ENCODE results near the gene MECP2. TPM values are rescaled to one million over a fixed set of nuclear protein-coding genes. Genes with fewer than 3 reads are reported as not detected.
A peak's percentile ranks its signal among the peaks of the same experiment; 100 is the strongest.
"Not testable (repeated sequence)": the region's sequence is repeated elsewhere in the genome, so short reads cannot be mapped to it uniquely, and the experiment has no call there.

The MECP2 gene
- total RNA-seq: 18.6 TPM
- polyA plus RNA-seq (ENCODE audit: insufficient read depth in 1 of 8, insufficient read length in 8 of 8, low replicate concordance in 1 of 8): 10 to 100 TPM; 17.5 to 24.0 (median 20.9) TPM
- long read RNA-seq, donor 1, full-length matches to known transcripts: 4 of 4 reads
- long read RNA-seq, donor 1, partial matches to known transcripts: 0 of 4 reads
- long read RNA-seq, donor 1, other reads (novel, unspliced or antisense): 0 of 4 reads
- long read RNA-seq, donor 2: 0 reads
- long read RNA-seq, donor 3, full-length matches to known transcripts: 7 of 7 reads
- long read RNA-seq, donor 3, partial matches to known transcripts: 0 of 7 reads
- long read RNA-seq, donor 3, other reads (novel, unspliced or antisense): 0 of 7 reads
- long read RNA-seq, donor 4, full-length matches to known transcripts: 1 of 1 reads
- long read RNA-seq, donor 4, partial matches to known transcripts: 0 of 1 reads
- long read RNA-seq, donor 4, other reads (novel, unspliced or antisense): 0 of 1 reads
- long read RNA-seq, donor 5, full-length matches to known transcripts: 12 of 19 reads
- long read RNA-seq, donor 5, partial matches to known transcripts: 7 of 19 reads
- long read RNA-seq, donor 5, other reads (novel, unspliced or antisense): 0 of 19 reads
- long read RNA-seq, donor 6, full-length matches to known transcripts: 6 of 6 reads
- long read RNA-seq, donor 6, partial matches to known transcripts: 0 of 6 reads
- long read RNA-seq, donor 6, other reads (novel, unspliced or antisense): 0 of 6 reads
- long read RNA-seq, donor 7, full-length matches to known transcripts: 4 of 4 reads
- long read RNA-seq, donor 7, partial matches to known transcripts: 0 of 4 reads
- long read RNA-seq, donor 7, other reads (novel, unspliced or antisense): 0 of 4 reads
- long read RNA-seq, donor 8, full-length matches to known transcripts: 2 of 2 reads
- long read RNA-seq, donor 8, partial matches to known transcripts: 0 of 2 reads
- long read RNA-seq, donor 8, other reads (novel, unspliced or antisense): 0 of 2 reads
- long read RNA-seq, donor 9, full-length matches to known transcripts: 4 of 10 reads
- long read RNA-seq, donor 9, partial matches to known transcripts: 6 of 10 reads
- long read RNA-seq, donor 9, other reads (novel, unspliced or antisense): 0 of 10 reads
- long read RNA-seq, donor 10, full-length matches to known transcripts: 5 of 5 reads
- long read RNA-seq, donor 10, partial matches to known transcripts: 0 of 5 reads
- long read RNA-seq, donor 10, other reads (novel, unspliced or antisense): 0 of 5 reads
- long read RNA-seq, donor 11, partial matches to known transcripts: 0 of 2 reads
- long read RNA-seq, donor 11, other reads (novel, unspliced or antisense): 0 of 2 reads

GRCh38 chrX:154097589-154098541 lies at the start of gene MECP2:
TSS of gene MECP2 (minus strand) at chrX:154097717.
- Histone ChIP-seq H3K36me3 (ENCODE audit: control insufficient read depth, insufficient read depth, low read length) (no peaks in the 10 kb centered on the region), H3K27ac (ENCODE audit: low read length) (peak within 1 kb of the TSS; percentile 82), H3K4me1 (ENCODE audit: control insufficient read depth, insufficient read depth, low read length) (peaks cover 22% of the 10 kb centered on the region), H3K27me3 (ENCODE audit: control insufficient read depth, insufficient read depth, low read length) (peaks cover 20% of the 10 kb centered on the region), H3K4me3 (ENCODE audit: low read length) (peak within 1 kb of the TSS; percentile 64), H3K9me3 (replicated peaks; ENCODE audit: control insufficient read depth, low read depth, low read length) (no peaks in the 10 kb centered on the region)
- WGBS (ENCODE audit: insufficient coverage): 25% methylated on average over 55 of the region's 75 CpGs
- DNase-seq: peak; percentile 96

- not testable (repeated sequence) for H3K27me3 ChIP-seq (ENCODE audit: control insufficient read depth, insufficient read depth, low read length); H3K27ac ChIP-seq (ENCODE audit: low read length); H3K9me3 ChIP-seq (replicated peaks; ENCODE audit: control insufficient read depth, low read depth, low read length); H3K36me3 ChIP-seq (ENCODE audit: control insufficient read depth, insufficient read depth, low read length); H3K4me3 ChIP-seq (ENCODE audit: low read length); H3K4me1 ChIP-seq (ENCODE audit: control insufficient read depth, insufficient read depth, low read length); DNase-seq
- 93% methylated on average over 5 of the region's 15 CpGs for WGBS (ENCODE audit: insufficient coverage)
Observed at GRCh38 chrX:154144010-154144409, 46.5 kb upstream of the MECP2 start, which contains the start of gene OPN1LW. TSS of gene OPN1LW (plus strand) at chrX:154144243. CDS start at chrX:154144284, 41 bp downstream.

- H3K36me3 ChIP-seq (ENCODE audit: control insufficient read depth, insufficient read depth, low read length): no peaks in the 10 kb centered on the region
- no peaks in the 10 kb centered on the region for H3K9me3 ChIP-seq (replicated peaks; ENCODE audit: control insufficient read depth, low read depth, low read length)
- WGBS (ENCODE audit: insufficient coverage): 85% methylated on average over 18 of the region's 23 CpGs
- DNase-seq: no peak
- no peak overlapping the region for H3K4me3 ChIP-seq (ENCODE audit: low read length)
- no peaks in the 10 kb centered on the region for H3K4me1 ChIP-seq (ENCODE audit: control insufficient read depth, insufficient read depth, low read length)
- H3K27ac ChIP-seq (ENCODE audit: low read length): no peak overlapping the region
- H3K27me3 ChIP-seq (ENCODE audit: control insufficient read depth, insufficient read depth, low read length): peaks cover 6% of the 10 kb centered on the region
Observed at GRCh38 chrX:154142950-154143745, 45.6 kb upstream of the MECP2 start.

GRCh38 chrX:154142386-154142785 lies 44.9 kb upstream of the MECP2 start:
- peaks cover 6% of the 10 kb centered on the region for H3K27me3 ChIP-seq (ENCODE audit: control insufficient read depth, insufficient read depth, low read length)
- no peak overlapping the region for H3K27ac ChIP-seq (ENCODE audit: low read length)
- H3K9me3 ChIP-seq (replicated peaks; ENCODE audit: control insufficient read depth, low read depth, low read length): no peaks in the 10 kb centered on the region
- DNase-seq: no peak
- 89% methylated on average over 8 of the region's 8 CpGs for WGBS (ENCODE audit: insufficient coverage)
- no peak overlapping the region for H3K4me3 ChIP-seq (ENCODE audit: low read length)
- no peaks in the 10 kb centered on the region for H3K4me1 ChIP-seq (ENCODE audit: control insufficient read depth, insufficient read depth, low read length)
- no peaks in the 10 kb centered on the region for H3K36me3 ChIP-seq (ENCODE audit: control insufficient read depth, insufficient read depth, low read length)

GRCh38 chrX:154140742-154141141 lies 43.2 kb upstream of the MECP2 start:
- Histone ChIP-seq H3K27ac (ENCODE audit: low read length) (no peak overlapping the region), H3K4me1 (ENCODE audit: control insufficient read depth, insufficient read depth, low read length) (peaks cover 3% of the 10 kb centered on the region), H3K4me3 (ENCODE audit: low read length) (no peak overlapping the region), H3K27me3 (ENCODE audit: control insufficient read depth, insufficient read depth, low read length) (peaks cover 10% of the 10 kb centered on the region), H3K36me3 (ENCODE audit: control insufficient read depth, insufficient read depth, low read length) (no peaks in the 10 kb centered on the region), H3K9me3 (replicated peaks; ENCODE audit: control insufficient read depth, low read depth, low read length) (no peaks in the 10 kb centered on the region)
- DNase-seq: no peak
- WGBS (ENCODE audit: insufficient coverage): 72% methylated on average over 4 of the region's 10 CpGs

GRCh38 chrX:154140206-154140605 lies 42.7 kb upstream of the MECP2 start:
- Histone ChIP-seq H3K36me3 (ENCODE audit: control insufficient read depth, insufficient read depth, low read length) (no peaks in the 10 kb centered on the region), H3K4me3 (ENCODE audit: low read length) (no peak overlapping the region), H3K4me1 (ENCODE audit: control insufficient read depth, insufficient read depth, low read length) (peaks cover 3% of the 10 kb centered on the region), H3K27me3 (ENCODE audit: control insufficient read depth, insufficient read depth, low read length) (peaks cover 12% of the 10 kb centered on the region), H3K27ac (ENCODE audit: low read length) (no peak overlapping the region), H3K9me3 (replicated peaks; ENCODE audit: control insufficient read depth, low read depth, low read length) (no peaks in the 10 kb centered on the region)
- DNase-seq: no peak
- WGBS (ENCODE audit: insufficient coverage): 89% methylated on average over 11 of the region's 12 CpGs

GRCh38 chrX:154138857-154139256 lies 41.3 kb upstream of the MECP2 start:
- H3K27me3 ChIP-seq (ENCODE audit: control insufficient read depth, insufficient read depth, low read length): peaks cover 14% of the 10 kb centered on the region
- H3K27ac ChIP-seq (ENCODE audit: low read length): no peak overlapping the region
- WGBS (ENCODE audit: insufficient coverage): 83% methylated on average over 10 of the region's 10 CpGs

GRCh38 chrX:154136627-154137161 lies 39.2 kb upstream of the MECP2 start:
- H3K27me3 ChIP-seq (ENCODE audit: control insufficient read depth, insufficient read depth, low read length): peaks cover 12% of the 10 kb centered on the region
- WGBS (ENCODE audit: insufficient coverage): 17% methylated on average over 44 of the region's 44 CpGs
- H3K9me3 ChIP-seq (replicated peaks; ENCODE audit: control insufficient read depth, low read depth, low read length): no peaks in the 10 kb centered on the region
- H3K36me3 ChIP-seq (ENCODE audit: control insufficient read depth, insufficient read depth, low read length): no peaks in the 10 kb centered on the region
- H3K4me1 ChIP-seq (ENCODE audit: control insufficient read depth, insufficient read depth, low read length): peaks cover 3% of the 10 kb centered on the region
- peak overlapping the region; percentile 35 for H3K27ac ChIP-seq (ENCODE audit: low read length)
- peak overlapping the region; percentile 28 for H3K4me3 ChIP-seq (ENCODE audit: low read length)
- DNase-seq: peak; percentile 66

More at GRCh38 chrX:154138857-154139256, 41.3 kb upstream of the MECP2 start:
- no peaks in the 10 kb centered on the region for H3K9me3 ChIP-seq (replicated peaks; ENCODE audit: control insufficient read depth, low read depth, low read length)
- H3K4me3 ChIP-seq (ENCODE audit: low read length): no peak overlapping the region
- no peaks in the 10 kb centered on the region for H3K36me3 ChIP-seq (ENCODE audit: control insufficient read depth, insufficient read depth, low read length)
- no peak for DNase-seq
- peaks cover 3% of the 10 kb centered on the region for H3K4me1 ChIP-seq (ENCODE audit: control insufficient read depth, insufficient read depth, low read length)
